ENCODE measurements around the gene TSHZ2.

TSHZ2 gene

DNA sequence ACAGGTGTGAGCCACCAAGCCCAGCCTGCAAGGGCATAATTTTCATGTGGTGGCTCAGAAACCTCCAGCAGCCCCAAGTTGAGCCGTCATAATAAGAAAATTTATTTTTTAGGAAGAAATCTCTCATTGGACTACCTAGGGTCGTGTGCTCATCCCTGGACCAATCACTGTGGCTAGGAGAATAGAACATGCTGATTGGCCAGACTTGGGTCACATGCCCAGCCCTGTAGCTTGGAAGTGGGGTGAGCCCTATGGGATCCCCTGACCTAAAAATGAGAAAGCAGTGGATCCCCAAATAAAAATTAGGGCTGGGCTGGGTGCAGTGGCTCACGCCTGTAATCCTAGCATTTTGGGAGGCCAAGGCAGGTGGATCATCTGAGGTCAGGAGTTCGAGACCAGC lies 466.2 kb downstream of the TSHZ2 start:
- Histone ChIP-seq H3K4me1 (ENCODE audit: insufficient read depth, low read length) (no peaks in the 10 kb centered on the region), H3K9me3 (ENCODE audit: control insufficient read depth, insufficient read depth, low read length) (no peaks in the 10 kb centered on the region), H3K9ac (ENCODE audit: low read depth, low read length) (no peak overlapping the region), H3K36me3 (ENCODE audit: insufficient read depth, low read length) (no peaks in the 10 kb centered on the region)

DNA sequence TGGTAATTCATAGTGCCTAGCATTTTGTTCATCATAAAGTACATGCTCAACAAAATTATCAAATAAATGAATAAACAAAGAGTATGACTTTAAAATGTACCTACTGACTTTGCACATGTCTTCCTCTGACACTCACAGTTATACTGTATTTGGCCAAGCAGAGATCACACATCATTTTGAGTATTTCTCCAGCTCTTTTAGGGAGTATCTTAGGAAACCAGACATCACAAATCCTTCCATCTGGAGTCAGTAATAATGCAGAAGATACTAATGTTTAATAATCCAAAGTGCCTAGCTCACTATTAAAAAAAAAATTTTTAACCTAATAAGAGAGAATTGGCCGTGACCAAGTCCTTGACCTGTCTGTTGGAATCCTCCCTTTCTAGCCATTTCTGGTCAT lies 466.9 kb downstream of the TSHZ2 start:
- no peaks in the 10 kb centered on the region for H3K36me3 ChIP-seq (ENCODE audit: insufficient read depth, low read length)
- no peak overlapping the region for H3K9ac ChIP-seq (ENCODE audit: low read depth, low read length)
- H3K9me3 ChIP-seq (ENCODE audit: control insufficient read depth, insufficient read depth, low read length): no peaks in the 10 kb centered on the region
- no peaks in the 10 kb centered on the region for H3K4me1 ChIP-seq (ENCODE audit: insufficient read depth, low read length)

DNA sequence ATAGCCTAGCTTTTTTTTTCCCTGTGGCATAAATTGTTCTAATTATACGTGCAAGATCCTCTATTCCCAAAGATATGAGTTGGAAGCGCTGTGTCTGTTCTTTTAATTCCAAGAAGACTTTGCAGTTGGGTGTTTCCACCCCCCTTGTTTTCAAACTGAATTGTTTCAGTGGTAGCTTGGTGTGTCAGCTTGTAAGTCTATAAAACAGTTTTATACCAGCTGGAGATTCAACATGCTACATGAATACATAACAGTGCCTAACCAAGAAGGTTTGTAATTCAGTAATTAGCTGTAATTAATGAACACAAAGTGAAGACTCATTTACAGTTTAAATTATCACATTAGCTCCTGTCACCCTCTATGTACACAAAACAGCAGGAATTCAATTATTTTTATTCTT lies 467.5 kb downstream of the TSHZ2 start:
- no peaks in the 10 kb centered on the region for H3K4me1 ChIP-seq (ENCODE audit: insufficient read depth, low read length)
- H3K9ac ChIP-seq (ENCODE audit: low read depth, low read length): no peak overlapping the region
- H3K9me3 ChIP-seq (ENCODE audit: control insufficient read depth, insufficient read depth, low read length): no peaks in the 10 kb centered on the region
- no peaks in the 10 kb centered on the region for H3K36me3 ChIP-seq (ENCODE audit: insufficient read depth, low read length)

DNA sequence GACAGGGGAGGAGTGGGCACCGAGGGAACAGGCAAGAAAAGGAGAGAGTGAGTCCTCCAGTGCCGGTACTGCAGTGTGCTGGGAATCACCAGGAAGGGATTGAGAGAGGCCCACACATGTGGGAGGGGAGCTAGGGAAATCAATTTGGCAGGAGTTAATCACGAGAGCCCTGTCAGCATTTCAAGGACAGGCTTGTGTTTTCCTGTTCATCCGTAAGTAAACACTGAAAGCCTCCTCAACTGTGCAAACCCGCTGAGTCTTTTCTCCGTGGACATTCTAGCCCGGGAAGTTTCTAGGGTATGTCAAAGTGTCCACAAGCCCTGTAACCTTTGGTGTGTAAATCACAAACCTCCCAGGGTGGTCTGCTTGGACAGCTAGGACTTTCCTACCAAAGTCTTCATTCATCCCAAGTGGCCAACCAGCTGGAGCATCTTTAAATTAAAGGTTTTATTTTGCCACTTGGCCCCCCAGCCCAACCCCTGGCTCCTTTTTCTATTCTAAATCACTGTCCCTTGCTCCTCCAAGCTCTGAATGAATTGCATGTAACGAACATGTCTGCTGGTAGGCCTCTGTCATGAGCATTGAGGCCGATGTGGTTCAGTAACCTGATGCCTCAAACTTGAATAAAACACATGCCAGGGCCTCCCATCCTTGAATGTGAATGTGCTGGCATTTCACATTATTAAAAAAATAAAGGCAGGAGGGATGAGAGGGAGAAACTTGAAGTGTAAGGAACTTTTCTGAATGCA lies 472.4 kb downstream of the TSHZ2 start:
- Histone ChIP-seq H3K4me1 (ENCODE audit: insufficient read depth, low read length) (no peaks in the 10 kb centered on the region), H3K36me3 (ENCODE audit: insufficient read depth, low read length) (no peaks in the 10 kb centered on the region), H3K9ac (ENCODE audit: low read depth, low read length) (no peak overlapping the region), H3K9me3 (ENCODE audit: control insufficient read depth, insufficient read depth, low read length) (peaks cover 5% of the 10 kb centered on the region; the same call in 1 of the 2 replicates)

DNA sequence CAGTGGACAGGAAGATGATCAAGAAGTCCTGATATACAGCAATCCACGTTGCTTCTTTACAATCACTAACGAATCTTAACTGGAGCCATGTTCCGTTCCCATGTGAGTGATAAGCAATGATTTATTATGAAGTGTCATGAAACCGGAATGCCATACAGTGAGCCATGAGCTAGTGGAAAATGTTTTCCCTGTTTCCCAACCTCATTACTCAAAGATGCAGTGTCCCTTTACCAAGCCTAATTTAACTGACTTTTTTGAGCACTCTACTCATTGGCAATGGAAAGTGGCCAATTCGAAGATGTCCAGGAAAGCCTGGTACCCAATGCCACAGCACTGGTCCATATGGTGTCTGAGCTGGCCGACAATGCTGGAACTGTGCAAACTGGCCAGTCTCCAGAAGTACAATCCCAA lies 473.2 kb downstream of the TSHZ2 start:
- no peaks in the 10 kb centered on the region for H3K36me3 ChIP-seq (ENCODE audit: insufficient read depth, low read length)
- H3K9me3 ChIP-seq (ENCODE audit: control insufficient read depth, insufficient read depth, low read length): peaks cover 8% of the 10 kb centered on the region; the same call in 1 of the 2 replicates
- H3K9ac ChIP-seq (ENCODE audit: low read depth, low read length): no peak overlapping the region
- H3K4me1 ChIP-seq (ENCODE audit: insufficient read depth, low read length): no peaks in the 10 kb centered on the region

DNA sequence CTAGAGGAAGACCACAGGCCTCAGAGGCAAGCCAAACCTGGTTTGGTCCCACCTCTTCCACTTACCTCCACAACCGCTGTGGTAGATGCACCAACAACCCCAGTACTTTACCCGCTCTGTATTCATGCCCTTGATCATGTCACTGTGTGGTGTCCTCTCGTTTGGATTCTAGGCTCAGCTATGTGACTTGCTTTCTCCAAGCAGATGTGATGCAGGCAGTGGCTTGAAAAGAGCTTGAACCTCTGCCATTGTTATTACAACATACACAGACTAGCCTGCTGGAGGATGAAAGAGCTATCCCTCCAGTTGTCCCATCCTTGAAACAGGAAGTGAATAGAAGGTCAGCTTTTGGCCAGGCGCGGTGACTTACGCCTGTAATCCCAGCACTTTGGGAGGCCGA lies 473.8 kb downstream of the TSHZ2 start:
- Histone ChIP-seq H3K36me3 (ENCODE audit: insufficient read depth, low read length) (no peaks in the 10 kb centered on the region), H3K9ac (ENCODE audit: low read depth, low read length) (no peak overlapping the region), H3K9me3 (ENCODE audit: control insufficient read depth, insufficient read depth, low read length) (peaks cover 8% of the 10 kb centered on the region; the same call in 1 of the 2 replicates)

DNA sequence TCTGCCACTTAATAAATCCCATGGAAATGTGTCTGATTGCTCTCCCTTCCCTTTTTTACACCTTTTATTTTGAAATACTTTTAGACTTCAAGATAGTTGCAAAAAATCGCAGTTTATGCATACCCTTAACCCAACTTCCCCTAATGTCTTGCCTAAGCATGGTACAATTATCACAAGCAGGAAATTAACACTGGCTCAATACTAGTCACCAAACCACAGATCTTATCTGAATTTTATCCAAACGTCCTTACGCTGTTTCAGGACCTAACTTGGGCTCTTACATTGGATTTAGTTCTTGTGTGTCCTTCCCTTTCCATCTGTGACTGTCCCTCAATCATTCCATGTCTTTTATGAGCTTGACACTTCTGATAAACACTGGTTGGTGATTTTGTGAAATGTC lies 475.2 kb downstream of the TSHZ2 start:
- Histone ChIP-seq H3K36me3 (ENCODE audit: insufficient read depth, low read length) (no peaks in the 10 kb centered on the region), H3K9ac (ENCODE audit: low read depth, low read length) (no peak overlapping the region), H3K9me3 (ENCODE audit: control insufficient read depth, insufficient read depth, low read length) (peaks cover 8% of the 10 kb centered on the region; the same call in 1 of the 2 replicates), H3K4me1 (ENCODE audit: insufficient read depth, low read length) (no peaks in the 10 kb centered on the region)

More for the DNA sequence above, 473.8 kb downstream of the TSHZ2 start:
- H3K4me1 ChIP-seq (ENCODE audit: insufficient read depth, low read length): no peaks in the 10 kb centered on the region

DNA sequence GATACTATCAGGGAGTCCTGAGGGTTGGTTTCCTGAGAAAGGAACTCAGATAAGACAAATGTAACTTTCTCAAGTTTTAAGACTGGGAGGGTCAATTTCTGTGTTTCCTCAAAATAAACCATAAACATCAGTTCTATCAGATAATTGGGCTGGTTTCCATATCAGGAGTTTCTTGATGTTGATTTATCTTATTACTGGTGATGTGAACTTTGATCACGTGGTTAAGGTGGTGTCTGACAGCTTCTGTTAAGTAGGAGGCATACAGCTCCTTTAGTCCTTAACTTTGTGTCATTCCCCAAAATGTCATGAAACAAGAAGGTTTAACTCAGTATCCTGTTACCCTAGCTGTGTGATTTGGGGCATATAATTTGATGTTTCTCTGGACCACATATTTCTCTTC lies 476.3 kb downstream of the TSHZ2 start:
- H3K9ac ChIP-seq (ENCODE audit: low read depth, low read length): no peak overlapping the region
- no peaks in the 10 kb centered on the region; the same call in 1 of the 2 replicates for H3K36me3 ChIP-seq (ENCODE audit: insufficient read depth, low read length)
- H3K9me3 ChIP-seq (ENCODE audit: control insufficient read depth, insufficient read depth, low read length): peaks cover 8% of the 10 kb centered on the region; the same call in 1 of the 2 replicates
- H3K4me1 ChIP-seq (ENCODE audit: insufficient read depth, low read length): no peaks in the 10 kb centered on the region

DNA sequence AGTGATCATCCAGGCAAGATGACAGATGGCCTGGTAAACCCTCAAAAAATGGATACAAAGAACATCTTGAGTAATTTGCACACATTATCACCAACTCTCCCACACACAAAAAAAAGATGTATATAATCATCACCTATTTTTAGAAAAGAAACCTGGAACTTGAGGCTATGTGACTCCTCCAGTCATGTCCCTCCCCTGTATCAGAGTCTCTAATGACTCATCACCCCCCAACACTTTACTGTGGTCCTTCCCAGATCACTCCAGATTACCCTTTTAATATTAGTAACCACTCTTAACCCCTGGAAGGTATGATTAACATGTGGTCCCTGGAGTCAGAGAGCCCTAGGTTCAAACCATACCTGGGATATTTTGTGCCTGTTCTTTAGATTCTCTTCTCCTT lies 476.7 kb downstream of the TSHZ2 start:
- Histone ChIP-seq H3K4me1 (ENCODE audit: insufficient read depth, low read length) (no peaks in the 10 kb centered on the region), H3K9ac (ENCODE audit: low read depth, low read length) (no peak overlapping the region), H3K9me3 (ENCODE audit: control insufficient read depth, insufficient read depth, low read length) (peaks cover 8% of the 10 kb centered on the region; the same call in 1 of the 2 replicates), H3K36me3 (ENCODE audit: insufficient read depth, low read length) (no peaks in the 10 kb centered on the region; the same call in 1 of the 2 replicates)

DNA sequence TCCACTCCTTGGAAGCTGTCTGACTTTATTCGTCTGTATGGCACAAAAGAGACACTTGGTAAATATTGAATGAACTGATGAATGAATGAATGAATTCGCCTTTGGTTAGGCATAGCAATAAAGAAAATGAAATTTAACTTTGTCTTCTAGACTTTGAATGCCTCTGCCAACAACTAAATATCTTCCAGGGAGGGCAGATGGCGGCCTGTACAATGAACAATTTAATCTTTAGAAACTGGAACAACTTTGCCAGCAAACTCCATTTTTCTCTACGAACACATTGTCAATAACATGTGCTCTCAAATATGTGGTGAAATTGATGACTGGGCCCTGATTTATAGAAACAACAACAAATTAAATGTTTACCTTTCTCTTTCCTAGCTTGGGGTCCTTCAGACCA lies 480.9 kb downstream of the TSHZ2 start:
- no peak overlapping the region for H3K9ac ChIP-seq (ENCODE audit: low read depth, low read length)
- no peaks in the 10 kb centered on the region; the same call in 1 of the 2 replicates for H3K36me3 ChIP-seq (ENCODE audit: insufficient read depth, low read length)
- H3K4me1 ChIP-seq (ENCODE audit: insufficient read depth, low read length): no peaks in the 10 kb centered on the region
- H3K9me3 ChIP-seq (ENCODE audit: control insufficient read depth, insufficient read depth, low read length): peaks cover 13% of the 10 kb centered on the region

DNA sequence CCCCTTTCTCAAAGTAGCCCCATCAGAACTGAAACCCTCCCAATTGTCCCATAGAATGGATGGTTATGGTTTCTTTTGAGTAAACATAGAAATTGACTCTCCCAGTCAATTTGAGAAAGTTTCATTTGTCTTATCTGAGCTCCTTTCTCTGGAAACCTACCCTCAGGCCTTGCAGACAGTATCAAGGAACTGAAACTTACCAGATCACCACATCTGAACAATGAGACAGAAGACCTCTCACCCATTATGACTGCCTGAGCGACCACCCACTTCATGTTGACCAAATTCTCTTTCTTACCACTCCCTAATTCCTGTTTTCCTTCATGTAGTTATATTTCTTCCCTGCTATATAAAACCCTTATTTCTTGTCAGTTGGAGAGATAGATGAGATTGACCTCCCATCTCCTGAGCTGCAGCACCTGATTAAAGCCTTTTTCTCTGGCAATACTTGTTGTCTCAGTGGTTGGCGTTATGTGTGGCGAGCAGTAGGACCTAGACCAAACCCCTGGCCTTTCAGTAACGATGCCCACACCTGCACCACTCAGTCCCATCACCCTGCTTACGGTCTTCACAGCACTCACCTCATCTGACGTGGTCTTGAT lies 482.6 kb downstream of the TSHZ2 start:
- Histone ChIP-seq H3K9me3 (ENCODE audit: control insufficient read depth, insufficient read depth, low read length) (peaks cover 6% of the 10 kb centered on the region), H3K4me1 (ENCODE audit: insufficient read depth, low read length) (no peaks in the 10 kb centered on the region), H3K36me3 (ENCODE audit: insufficient read depth, low read length) (no peaks in the 10 kb centered on the region; the same call in 1 of the 2 replicates), H3K9ac (ENCODE audit: low read depth, low read length) (no peak overlapping the region)

DNA sequence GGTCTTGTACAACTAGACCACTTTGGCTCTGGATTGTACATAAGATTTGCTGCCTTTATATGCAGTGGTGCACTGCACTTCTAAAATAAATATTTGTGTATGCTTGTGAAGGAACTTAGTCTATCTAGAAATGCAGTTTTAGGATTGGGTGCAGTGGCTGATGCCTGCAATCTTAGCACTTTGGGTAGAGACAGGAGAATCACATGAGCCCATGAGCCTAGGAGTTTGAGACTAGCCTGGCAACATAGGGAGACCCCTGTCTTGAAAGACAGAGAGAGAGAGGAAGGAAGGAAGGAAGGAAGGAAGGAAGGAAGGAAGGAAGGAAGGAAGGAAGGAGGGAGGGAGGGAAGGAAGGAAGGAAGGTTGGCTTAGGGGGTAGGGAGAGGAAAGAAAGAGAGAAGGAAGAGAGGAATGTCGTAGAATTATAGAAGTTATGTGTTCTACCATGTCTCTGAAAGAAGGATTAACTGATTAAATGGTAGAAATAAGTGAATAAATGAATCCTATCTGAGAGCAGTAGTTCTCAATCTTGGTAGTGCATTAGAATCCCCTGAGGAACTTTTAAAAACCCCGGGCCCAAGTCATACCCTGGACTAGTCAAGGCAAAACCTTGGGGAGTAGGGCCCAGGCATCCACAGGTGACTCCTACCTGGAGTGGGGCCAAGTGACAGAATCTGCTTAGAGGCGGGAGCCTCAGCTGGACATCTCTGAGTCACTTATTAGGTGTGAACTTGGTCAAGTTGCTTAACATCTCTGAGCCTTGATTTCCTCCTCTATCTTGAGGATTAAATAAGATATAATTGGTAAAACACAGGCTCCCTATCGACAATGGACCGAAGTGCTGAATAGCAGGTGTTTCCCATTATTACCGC lies 491.2 kb downstream of the TSHZ2 start:
- H3K4me1 ChIP-seq (ENCODE audit: insufficient read depth, low read length): no peaks in the 10 kb centered on the region
- no peaks in the 10 kb centered on the region for H3K36me3 ChIP-seq (ENCODE audit: insufficient read depth, low read length)
- H3K9ac ChIP-seq (ENCODE audit: low read depth, low read length): no peak overlapping the region
- H3K9me3 ChIP-seq (ENCODE audit: control insufficient read depth, insufficient read depth, low read length): peaks cover 14% of the 10 kb centered on the region

DNA sequence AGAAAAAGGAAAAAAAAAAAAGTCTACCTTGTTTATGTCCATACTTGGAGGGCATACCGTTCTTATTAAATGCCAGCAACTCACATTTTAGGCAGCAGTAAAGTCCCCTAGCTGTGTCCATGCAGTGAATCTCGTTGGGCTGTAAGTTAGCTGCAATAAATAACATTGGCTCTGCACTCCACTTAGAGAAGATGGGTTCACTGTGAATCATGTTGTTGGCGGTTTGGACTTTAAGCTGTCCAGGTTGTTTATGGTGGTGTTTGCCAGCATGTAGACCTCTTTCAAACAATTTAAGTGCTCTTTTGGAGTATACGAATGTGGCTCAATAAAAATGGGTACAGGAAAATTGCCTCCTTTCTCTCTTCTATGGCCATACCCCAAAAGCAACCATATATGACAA lies 494.1 kb downstream of the TSHZ2 start:
- H3K9me3 ChIP-seq (ENCODE audit: control insufficient read depth, insufficient read depth, low read length): peaks cover 14% of the 10 kb centered on the region
- H3K4me1 ChIP-seq (ENCODE audit: insufficient read depth, low read length): no peaks in the 10 kb centered on the region
- no peak overlapping the region for H3K9ac ChIP-seq (ENCODE audit: low read depth, low read length)
- H3K36me3 ChIP-seq (ENCODE audit: insufficient read depth, low read length): no peaks in the 10 kb centered on the region

DNA sequence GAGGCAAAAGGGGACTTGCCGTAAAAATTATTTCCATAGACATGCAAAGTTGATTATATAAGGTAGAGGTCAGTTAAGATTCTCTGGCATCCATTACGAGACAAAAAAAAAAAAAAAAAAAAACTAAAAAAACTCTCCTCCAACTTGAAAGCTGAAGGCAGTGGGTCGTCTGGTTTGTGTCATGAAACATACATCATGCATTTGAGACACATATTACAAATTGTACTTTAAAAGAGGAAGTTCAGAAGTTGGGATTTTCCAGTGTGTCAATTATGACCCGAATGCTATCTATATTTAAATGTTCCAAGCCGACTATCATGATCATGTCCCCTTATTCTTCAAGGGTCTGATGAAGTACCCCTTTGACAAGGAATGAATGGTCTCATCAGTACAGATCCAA lies 496.4 kb downstream of the TSHZ2 start:
- Histone ChIP-seq H3K9ac (ENCODE audit: low read depth, low read length) (no peak overlapping the region), H3K4me1 (ENCODE audit: insufficient read depth, low read length) (no peaks in the 10 kb centered on the region), H3K9me3 (ENCODE audit: control insufficient read depth, insufficient read depth, low read length) (no peaks in the 10 kb centered on the region; the same call in 1 of the 2 replicates), H3K36me3 (ENCODE audit: insufficient read depth, low read length) (no peaks in the 10 kb centered on the region)

All from ES-I3 (cell line).